ENCODE measurements around the gene BTBD1. TPM values are rescaled to one million over a fixed set of nuclear protein-coding genes. Genes with fewer than 3 reads are reported as not detected.
"Not testable (repeated sequence)": the region's sequence is repeated elsewhere in the genome, so short reads cannot be mapped to it uniquely, and the experiment has no call there.

BTBD1 gene
- polyA plus RNA-seq, 1 experiment, result 113 TPM

DNA sequence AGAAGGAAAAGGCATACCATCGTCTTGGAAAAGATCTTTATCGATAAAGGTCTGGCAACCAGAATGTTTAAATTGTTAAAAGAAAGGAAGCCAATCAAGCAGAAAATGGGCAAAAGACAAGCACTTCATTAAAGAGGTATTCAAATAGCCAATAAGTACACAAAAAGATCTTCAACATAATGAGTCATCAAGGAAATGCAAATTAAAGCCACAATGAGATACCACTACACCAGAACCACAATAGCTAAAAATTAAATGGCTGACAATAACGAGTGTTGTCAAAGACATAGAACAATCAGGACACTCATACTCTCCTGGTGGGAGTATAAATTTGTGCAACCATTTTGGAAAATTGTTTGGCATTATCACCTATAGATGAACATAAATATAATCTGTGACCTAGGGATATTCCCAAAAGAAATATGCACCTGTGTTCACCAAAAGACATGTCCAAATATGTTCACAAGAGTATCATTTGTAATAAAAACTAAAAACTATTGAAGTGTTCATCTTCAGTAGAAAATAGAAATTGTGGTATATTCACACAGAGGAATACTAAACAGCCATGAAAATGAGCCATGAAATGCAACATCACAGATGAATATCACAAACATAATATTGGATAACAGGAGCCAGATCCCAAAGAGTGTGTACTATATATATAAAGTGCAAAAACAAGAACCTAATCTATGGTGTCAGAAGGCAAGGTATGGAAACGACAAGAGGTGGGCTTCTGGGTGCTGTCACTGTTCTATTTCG lies 14.4 kb upstream of the BTBD1 start:
- Histone ChIP-seq H3K27ac (ENCODE audit: low read depth, low read length) (no peak overlapping the region), H3K9me3 (ENCODE audit: control insufficient read depth, insufficient read depth, low read length) (no peaks in the 10 kb centered on the region), H3K27me3 (ENCODE audit: control insufficient read depth, insufficient read depth, low read length) (peaks cover 21% of the 10 kb centered on the region), H3K4me3 (ENCODE audit: low read depth, low read length) (no peak overlapping the region)
- POLR2A ChIA-PET, result no interaction called here
- CTCF ChIA-PET, result interaction anchor here (0.7 kb wide), 1 partner anchor 60 kb away, joined by 5 read pairs; no protein-coding TSS in a partner anchor
- TF ChIP-seq, protein P1, sequence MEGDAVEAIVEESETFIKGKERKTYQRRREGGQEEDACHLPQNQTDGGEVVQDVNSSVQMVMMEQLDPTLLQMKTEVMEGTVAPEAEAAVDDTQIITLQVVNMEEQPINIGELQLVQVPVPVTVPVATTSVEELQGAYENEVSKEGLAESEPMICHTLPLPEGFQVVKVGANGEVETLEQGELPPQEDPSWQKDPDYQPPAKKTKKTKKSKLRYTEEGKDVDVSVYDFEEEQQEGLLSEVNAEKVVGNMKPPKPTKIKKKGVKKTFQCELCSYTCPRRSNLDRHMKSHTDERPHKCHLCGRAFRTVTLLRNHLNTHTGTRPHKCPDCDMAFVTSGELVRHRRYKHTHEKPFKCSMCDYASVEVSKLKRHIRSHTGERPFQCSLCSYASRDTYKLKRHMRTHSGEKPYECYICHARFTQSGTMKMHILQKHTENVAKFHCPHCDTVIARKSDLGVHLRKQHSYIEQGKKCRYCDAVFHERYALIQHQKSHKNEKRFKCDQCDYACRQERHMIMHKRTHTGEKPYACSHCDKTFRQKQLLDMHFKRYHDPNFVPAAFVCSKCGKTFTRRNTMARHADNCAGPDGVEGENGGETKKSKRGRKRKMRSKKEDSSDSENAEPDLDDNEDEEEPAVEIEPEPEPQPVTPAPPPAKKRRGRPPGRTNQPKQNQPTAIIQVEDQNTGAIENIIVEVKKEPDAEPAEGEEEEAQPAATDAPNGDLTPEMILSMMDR (IDR thresholded peaks at IDR 0.05; ENCODE audit: low read depth, low read length), result no peak
- DNase-seq (ENCODE audit: low read depth, low spot score), result no peak

DNA sequence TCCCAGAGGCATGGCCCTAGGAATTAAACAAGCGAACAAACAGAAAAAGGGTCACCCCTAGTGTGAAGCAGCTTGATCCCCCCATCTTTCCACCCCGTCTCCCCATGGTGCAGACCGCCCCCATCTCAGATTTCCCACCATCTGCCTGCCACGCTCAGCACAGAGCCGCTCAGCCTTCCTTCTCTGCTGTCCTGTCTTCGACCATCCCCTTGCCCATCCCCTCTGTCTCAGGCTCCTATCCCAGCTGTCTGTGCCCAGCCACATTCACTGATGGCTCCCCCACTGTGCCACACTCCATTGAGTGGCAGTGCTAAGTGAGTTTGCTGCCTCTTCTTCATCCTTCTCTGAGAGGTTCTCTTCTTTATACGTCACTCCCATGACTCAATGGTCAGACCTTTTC lies 11.7 kb upstream of the BTBD1 start:
- DNase-seq (ENCODE audit: low read depth, low spot score), result no peak
- TF ChIP-seq, protein P1 (IDR thresholded peaks at IDR 0.05; ENCODE audit: low read depth, low read length), result no peak
- Histone ChIP-seq H3K27me3 (ENCODE audit: control insufficient read depth, insufficient read depth, low read length) (peaks cover 21% of the 10 kb centered on the region), H3K27ac (ENCODE audit: low read depth, low read length) (no peak overlapping the region), H3K4me3 (ENCODE audit: low read depth, low read length) (no peak overlapping the region), H3K9me3 (ENCODE audit: control insufficient read depth, insufficient read depth, low read length) (peaks cover under 1% of the 10 kb centered on the region)
- ChIA-PET POLR2A (no interaction called here), CTCF (no interaction called here)

DNA sequence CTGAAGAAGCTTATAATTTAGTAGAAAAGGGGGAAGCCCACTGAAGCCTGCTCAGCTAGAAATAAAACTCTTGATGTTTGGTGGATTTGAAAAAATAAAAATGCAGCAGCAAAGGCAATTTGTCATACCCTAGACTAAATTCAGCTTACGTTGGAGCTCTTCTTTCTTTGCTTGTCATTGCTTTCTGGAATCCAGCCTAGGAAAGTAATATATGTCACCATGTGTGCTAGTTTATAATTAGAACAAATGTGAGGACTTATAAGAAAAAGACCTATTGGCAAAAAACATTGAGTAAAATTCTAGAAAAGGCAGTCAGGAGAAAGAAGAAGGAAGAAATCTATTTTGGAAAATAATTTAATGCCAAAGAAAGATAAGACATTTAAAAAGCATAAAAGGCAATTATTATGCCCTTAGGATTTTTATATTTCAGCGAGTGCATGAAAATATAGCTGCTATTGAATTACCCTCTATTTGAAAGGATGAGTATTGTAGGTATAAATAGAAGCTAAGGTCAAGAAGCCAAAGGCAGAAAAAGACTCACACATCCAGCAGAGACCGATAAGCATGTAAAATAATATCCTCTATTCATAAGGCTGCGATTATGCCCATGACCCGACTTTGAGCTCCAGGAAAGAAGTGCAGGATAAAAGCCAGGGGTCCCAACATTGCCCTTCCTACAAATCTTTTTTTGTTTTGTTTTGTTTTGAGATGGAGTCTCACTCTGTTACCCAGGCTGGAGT lies 10.6 kb upstream of the BTBD1 start:
- CTCF ChIA-PET, result interaction anchor here (0.6 kb wide), 1 partner anchor 9 kb away, joined by 4 read pairs; no protein-coding TSS in a partner anchor
- H3K27me3 ChIP-seq (ENCODE audit: control insufficient read depth, insufficient read depth, low read length), result peaks cover 17% of the 10 kb centered on the region
- H3K9me3 ChIP-seq (ENCODE audit: control insufficient read depth, insufficient read depth, low read length), result peaks cover 7% of the 10 kb centered on the region
- no peak overlapping the region for H3K27ac ChIP-seq (ENCODE audit: low read depth, low read length)
- H3K4me3 ChIP-seq (ENCODE audit: low read depth, low read length), result no peak overlapping the region
- TF ChIP-seq, protein P1 (IDR thresholded peaks at IDR 0.05; ENCODE audit: low read depth, low read length), result no peak
- DNase-seq (ENCODE audit: low read depth, low spot score), result no peak
- POLR2A ChIA-PET, result no interaction called here

DNA sequence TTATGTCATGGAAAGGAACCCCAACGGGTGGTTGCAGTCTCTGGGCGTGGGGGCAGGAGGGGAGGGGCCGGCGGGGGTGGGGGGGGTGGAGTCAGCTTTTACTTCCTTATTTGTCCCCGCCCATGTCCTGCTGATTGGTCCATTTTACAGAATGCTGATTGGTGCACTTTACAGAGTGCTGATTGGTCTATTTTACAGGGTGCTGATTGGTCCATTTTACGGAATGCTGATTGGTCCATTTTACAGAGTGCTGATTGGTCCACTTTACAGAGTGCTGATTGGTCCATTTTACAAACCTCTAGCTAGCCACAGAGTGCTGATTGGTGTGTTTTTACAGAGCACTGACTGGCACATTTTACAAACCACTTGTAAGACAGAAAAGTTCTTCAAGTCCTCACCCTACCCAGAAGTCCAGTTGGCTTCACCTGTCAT lies 2.2 kb upstream of the BTBD1 start:
- CTCF ChIA-PET, result interaction anchor here (0.9 to 1.3 kb wide), 2 partner anchors 9 to 59 kb away, joined by 3 to 4 read pairs; no protein-coding TSS in a partner anchor
- POLR2A ChIA-PET; H3K27ac ChIP-seq (ENCODE audit: low read depth, low read length); H3K4me3 ChIP-seq (ENCODE audit: low read depth, low read length); H3K9me3 ChIP-seq (ENCODE audit: control insufficient read depth, insufficient read depth, low read length); H3K27me3 ChIP-seq (ENCODE audit: control insufficient read depth, insufficient read depth, low read length); DNase-seq (ENCODE audit: low read depth, low spot score): not testable (repeated sequence)

DNA sequence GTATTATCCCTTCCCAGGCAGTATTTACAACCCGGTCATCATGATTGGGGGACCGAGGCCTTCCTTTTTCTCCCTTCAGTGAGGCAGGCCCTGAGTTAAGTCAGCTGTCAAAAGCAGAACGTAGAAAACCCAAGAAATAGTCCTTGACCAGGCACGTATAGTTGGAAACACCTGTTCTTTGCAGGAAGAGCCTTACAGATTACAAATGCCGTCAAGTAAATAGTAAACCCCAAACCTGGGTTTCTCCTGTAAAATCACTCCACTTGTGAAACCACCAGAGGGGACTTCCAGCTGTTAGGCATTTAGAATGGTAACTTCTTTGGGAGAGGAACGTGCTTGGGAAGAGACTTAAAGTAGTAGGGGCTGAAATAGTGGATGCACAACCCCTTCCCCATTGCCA lies 1.0 kb upstream of the BTBD1 start:
- ChIA-PET CTCF (interaction anchor here (0.9 to 1.8 kb wide), 3 partner anchors 10 to 57 kb away, joined by 3 to 19 read pairs (median 4); partner anchors contain the start of gene C15orf40), POLR2A (no interaction called here)
- no peak overlapping the region for H3K27ac ChIP-seq (ENCODE audit: low read depth, low read length)
- TF ChIP-seq, protein P1 (IDR thresholded peaks at IDR 0.05; ENCODE audit: low read depth, low read length), result no peak
- H3K9me3 ChIP-seq (ENCODE audit: control insufficient read depth, insufficient read depth, low read length), result peaks cover 1% of the 10 kb centered on the region; the same call in 1 of the 2 replicates
- no peak overlapping the region for H3K4me3 ChIP-seq (ENCODE audit: low read depth, low read length)
- H3K27me3 ChIP-seq (ENCODE audit: control insufficient read depth, insufficient read depth, low read length), result no peaks in the 10 kb centered on the region
- DNase-seq (ENCODE audit: low read depth, low spot score), result no peak
